NCI-H526 (cell line): ENCODE measurements around the gene FRS2.
A peak's percentile ranks its signal among the peaks of the same experiment; 100 is the strongest.
"Not testable (repeated sequence)": the region's sequence is repeated elsewhere in the genome, so short reads cannot be mapped to it uniquely, and the experiment has no call there.

Experiments used
- DNase-seq, 2 experiments: peaks; one replicate each; lab custom pipeline; 2025; lab: John Stamatoyannopoulos, UW

FRS2 gene

DNA sequence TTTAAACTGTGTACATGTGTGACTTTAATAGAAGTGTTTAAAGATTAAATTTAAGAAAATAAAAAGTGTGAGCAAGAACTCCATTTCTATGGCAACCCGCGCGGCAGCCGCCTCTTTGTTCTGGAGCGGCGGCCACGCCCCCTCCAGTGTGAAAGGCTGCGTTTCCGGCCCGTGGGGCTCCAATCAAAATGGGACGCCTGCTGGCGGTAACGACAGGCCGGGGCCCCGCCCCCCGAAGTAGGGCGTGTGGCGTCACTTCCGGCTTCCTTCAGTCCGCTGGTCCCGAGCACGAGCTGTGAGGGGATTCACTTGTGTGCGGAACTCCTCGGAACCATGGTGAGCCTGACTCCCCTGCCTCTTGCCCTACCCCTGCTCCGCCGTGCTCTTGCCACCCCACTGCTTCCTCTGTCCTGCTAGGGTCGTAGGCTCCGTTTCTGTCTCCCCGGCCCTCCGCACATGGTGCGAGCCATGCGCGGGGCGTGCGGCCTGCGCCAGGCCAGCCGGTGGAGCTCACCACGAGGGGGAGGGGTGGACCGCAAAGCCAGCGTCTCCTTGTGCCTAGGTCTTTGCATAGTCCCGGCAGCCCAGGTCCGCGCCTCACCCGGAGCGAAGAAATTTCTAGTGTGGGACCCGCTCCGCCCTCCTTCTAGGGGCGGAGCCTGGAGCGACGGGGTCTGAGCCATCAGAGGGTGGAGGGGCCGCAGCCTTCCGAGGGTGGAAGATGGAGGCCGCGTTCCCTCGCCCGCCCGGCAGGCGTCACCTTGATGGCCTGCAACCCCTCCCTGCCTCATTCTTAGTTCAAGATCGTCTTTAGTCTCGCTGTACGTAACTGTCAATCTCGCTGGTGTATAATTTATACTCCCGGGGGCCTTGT is 115.2 kb downstream of the FRS2 start, which contains the start of gene CCT2:
TSS of gene CCT2 (plus strand) at position 271 of the 874 bp plus-strand sequence. CDS start at position 334, 63 bp downstream.
- DNase-seq: peak; percentile 91 to 98

GRCh38 chr12:69588527-69588926 is 118.3 kb downstream of the FRS2 start:
- no peak for DNase-seq

DNA sequence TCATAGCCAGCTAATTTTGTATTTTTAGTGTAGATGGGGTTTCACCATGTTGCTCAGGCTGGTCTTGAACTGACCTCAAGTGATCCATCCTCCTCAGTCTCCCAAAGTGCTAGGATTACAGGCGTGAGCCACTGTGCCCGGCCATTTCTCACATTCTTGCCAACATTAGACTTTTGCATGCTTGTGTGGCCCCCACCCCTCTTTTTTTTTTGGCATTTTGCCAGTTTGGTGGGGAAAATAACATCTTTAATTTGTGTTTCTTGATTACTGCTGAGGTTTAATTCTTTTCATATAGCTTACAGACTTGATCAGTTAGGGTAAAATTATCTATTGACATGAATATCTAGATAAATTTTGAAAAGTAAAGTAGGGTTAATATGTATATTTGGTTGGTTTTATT is 118.9 kb downstream of the FRS2 start:
- DNase-seq: no peak

DNA sequence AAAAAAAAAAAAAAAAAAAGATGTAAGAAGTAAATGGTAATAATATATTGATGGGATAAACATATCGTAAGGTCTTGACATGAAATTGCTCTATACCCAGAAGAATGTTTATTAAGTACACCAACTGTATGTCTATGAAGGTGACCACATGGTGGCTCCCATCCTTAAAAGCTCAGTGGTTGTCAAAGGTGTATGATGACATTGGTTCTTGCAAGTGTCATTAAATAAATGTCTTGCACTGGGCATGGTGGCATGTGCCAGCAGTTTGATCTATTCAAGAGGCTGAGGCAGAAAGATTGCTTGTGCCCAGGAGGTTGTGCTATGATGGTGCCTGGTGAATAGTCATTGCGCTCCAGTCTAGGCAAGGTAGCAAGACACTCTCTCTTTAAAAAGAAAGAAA is 125.5 kb downstream of the FRS2 start:
- DNase-seq: no peak

- no peak for DNase-seq
These were observed 128.1 kb downstream of the FRS2 start for GRCh38 chr12:69598174-69598753.

DNA sequence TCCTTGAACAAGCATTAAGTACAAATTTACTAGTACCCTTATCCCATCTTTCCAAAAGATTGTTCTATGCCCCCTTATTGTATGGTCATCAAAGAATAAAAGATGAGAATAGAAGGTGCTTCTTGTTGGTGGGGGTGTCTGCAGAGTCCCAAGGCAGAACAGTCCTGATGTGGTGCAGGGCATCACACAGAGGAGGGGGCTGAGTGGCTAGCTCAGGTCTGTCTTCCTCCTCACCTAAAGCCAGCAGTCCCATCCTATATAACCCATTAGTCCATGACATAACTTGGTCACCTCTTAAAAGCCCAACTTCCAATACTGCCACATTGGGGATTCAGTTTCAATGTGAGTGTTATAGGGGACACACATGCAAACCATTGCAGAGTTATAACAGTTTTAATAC is 130.6 kb downstream of the FRS2 start:
- no peak for DNase-seq

DNA sequence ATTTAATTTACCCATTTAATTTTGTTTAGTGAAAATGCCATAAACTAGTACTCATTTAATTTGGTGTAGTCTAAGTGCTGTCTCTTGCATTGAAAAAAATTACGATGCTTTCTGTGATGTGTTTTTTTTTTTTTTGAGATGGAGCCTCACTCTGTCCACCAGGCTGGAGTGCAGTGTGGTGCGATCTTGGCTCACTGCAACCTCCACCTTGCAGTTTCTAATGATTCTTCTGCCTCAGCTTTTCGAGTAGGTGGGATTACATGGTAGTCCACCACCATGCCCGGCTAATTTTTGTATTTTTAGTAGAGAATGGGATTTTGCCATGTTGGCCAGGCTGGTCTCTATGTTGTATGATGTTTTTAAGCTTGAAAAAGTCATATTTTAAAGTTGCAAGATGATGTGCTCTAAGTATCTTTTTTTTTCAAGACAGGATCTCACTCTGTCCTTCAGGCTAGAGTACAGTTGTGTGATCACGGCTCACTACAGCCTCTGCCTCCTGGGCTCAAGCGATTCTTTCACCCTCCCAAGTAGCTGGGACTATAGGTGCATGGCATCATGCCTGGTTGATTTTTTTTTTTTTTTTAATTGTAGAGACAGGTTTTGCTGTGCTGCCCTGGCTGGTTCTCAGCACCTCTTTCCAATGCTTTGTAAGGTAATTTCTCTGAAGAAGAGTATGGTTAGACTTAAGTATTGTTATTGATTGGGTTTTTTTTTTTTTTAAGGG is 131.9 kb downstream of the FRS2 start:
- DNase-seq: no peak

GRCh38 chr12:69602954-69603353 is 132.8 kb downstream of the FRS2 start:
- DNase-seq: no peak

GRCh38 chr12:69603556-69603955 is 133.4 kb downstream of the FRS2 start:
- not testable (repeated sequence) for DNase-seq

- DNase-seq: not testable (repeated sequence)
These were observed 134.1 kb downstream of the FRS2 start for GRCh38 chr12:69604275-69604674.

DNA sequence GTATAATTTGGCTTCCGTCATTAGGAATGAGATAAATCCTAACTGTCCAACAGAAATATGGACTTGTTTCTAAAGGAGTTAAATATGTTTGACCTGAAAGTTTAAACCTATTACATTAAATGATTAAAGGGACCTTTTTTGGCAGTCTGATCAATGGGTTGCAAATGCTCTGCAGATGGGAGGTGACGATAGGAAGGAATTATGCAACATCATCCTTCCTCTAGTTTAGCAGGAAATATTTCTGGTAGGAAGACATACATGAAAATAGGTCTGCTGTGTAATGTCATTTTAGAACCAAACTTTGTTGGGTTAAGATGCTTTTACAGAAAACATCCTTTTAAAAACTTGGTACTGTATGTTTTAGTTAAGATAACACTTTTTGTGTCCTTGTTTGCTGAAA is 137.9 kb downstream of the FRS2 start:
- no peak for DNase-seq

- no peak for DNase-seq
These were observed 139.9 kb downstream of the FRS2 start for GRCh38 chr12:69610126-69610525.

DNA sequence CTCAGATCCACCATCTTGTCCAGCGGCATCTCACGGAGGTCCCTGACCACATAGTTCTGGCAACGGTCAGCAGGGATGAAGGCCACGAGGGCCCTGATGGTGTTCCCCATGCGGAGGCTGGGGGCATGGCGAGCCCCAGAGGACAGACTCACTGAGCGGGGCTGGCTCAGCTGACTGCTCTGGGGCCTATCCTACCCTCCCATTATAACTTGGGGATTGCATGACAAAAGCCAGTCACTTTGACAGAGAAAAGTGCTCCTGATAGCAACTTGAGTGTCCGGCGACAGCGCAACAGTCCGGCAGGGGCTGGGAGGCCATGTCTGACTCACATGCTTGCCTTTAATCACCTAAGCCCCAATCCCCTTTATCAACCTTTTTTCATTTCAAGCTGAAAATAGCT is 140.5 kb downstream of the FRS2 start, which contains the start of gene LRRC10:
TSS of gene LRRC10 (minus strand) at position 179 of the 400 bp plus-strand sequence. CDS start at position 110, 69 bp downstream.
- no peak for DNase-seq

GRCh38 chr12:69613351-69613750 is 143.2 kb downstream of the FRS2 start:
- no peak for DNase-seq

GRCh38 chr12:69616025-69616424 is 145.8 kb downstream of the FRS2 start:
- DNase-seq: no peak

DNA sequence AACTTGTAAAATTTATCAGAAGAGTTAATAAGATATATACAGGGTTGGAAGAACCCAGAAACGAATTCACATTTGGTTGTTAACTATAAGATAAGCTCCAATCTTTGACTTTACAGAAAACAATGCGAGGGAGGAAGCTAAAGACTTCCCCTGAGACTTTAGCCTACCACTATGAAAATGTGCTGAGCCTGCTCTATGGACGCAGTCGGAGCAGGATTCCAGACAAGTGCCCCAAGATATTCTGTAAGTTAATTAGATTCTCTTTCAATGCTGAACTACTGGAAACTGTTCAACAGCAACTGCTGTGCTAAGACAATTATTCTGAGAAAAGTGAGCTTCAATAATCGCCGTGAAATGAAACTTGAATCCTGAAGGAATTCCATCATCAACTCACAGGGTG is 148.9 kb downstream of the FRS2 start:
- DNase-seq: no peak

DNA sequence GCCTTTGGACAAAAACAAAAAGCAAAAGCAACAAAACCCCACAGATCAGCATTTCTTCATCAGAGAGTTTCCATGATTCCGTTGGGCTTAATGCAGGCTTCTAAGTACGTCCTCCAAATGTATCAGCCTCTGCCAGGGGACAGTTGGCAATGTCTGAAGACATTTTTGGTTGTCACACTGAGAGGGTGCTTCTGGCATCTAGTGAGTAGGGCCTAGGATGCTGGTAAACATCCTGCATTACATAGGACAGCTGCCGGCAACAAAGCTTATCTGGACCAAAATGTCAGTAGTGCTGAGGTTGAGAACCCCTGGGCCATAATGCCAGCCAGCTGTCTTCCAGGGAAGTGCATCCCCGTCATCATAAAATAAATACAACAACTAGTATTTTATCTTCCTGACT is 149.9 kb downstream of the FRS2 start:
- no peak for DNase-seq

DNA sequence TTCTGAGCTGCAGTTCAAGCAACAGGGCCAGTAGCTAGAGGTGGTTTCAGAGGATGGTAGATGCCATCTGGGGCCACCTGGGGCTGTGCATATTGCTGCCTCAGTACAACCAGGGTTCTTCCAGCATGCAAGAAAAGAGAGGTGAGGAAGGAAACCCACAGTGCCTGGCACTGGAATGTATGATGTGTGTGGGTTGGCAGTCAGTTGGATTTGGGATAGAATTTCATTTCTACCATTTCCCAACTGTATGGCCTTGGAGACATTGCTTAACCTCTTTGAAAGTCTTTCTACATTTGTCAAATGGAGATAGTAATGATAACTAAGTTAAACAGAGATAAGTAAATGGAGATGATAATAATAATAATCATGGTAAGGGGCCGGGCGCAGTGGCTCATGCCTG is 150.7 kb downstream of the FRS2 start:
- DNase-seq: no peak

GRCh38 chr12:69621551-69621950 is 151.4 kb downstream of the FRS2 start:
- DNase-seq: no peak

- no peak for DNase-seq
These were observed 153.8 kb downstream of the FRS2 start for GRCh38 chr12:69623970-69624369.

- no peak for DNase-seq
These were observed 157.3 kb downstream of the FRS2 start for GRCh38 chr12:69627501-69627900.
